ENCODE results near the gene HS6ST2. TPM values are rescaled to one million over a fixed set of nuclear protein-coding genes. Genes with fewer than 3 reads are reported as not detected.
"Not testable (repeated sequence)": the region's sequence is repeated elsewhere in the genome, so short reads cannot be mapped to it uniquely, and the experiment has no call there.

HS6ST2 gene
- total and polyA plus RNA-seq, 5 donors from 2014 or later = not detected

GRCh38 chrX:132883358-132883915, 75.0 kb downstream of the HS6ST2 start:
- Histone ChIP-seq H3K36me3 (ENCODE audit: control insufficient read depth, insufficient read depth, low read length) (no peaks in the 10 kb centered on the region), H3K27me3 (ENCODE audit: control insufficient read depth, insufficient read depth, low read length) (no peaks in the 10 kb centered on the region), H3K9me3 (ENCODE audit: control insufficient read depth in 2 of 2, low read length in 2 of 2) (no peaks in the 10 kb centered on the region), H3K4me3 (ENCODE audit: low read depth, low read length) (no peak overlapping the region), H3K27ac (ENCODE audit: insufficient read depth, low read length, poor library complexity, severe bottlenecking) (no peak overlapping the region), H3K4me1 (ENCODE audit: control insufficient read depth, insufficient read depth, low read length, poor library complexity, severe bottlenecking) (no peaks in the 10 kb centered on the region)
- ATAC-seq (ENCODE audit: low read depth in 2 of 2) (no peak), DNase-seq (no peak)
- H3K36me3 Mint-ChIP-seq = no peaks in the 10 kb centered on the region
- no peaks in the 10 kb centered on the region for H3K27me3 Mint-ChIP-seq
- H3K4me3 Mint-ChIP-seq = no peak overlapping the region
- H3K4me1 Mint-ChIP-seq = no peaks in the 10 kb centered on the region
- no peak overlapping the region for H3K27ac Mint-ChIP-seq
- H3K9me3 Mint-ChIP-seq = peaks cover 0 to 5% (median 0%) of the 10 kb centered on the region in 7 donors

- not testable (repeated sequence) for ATAC-seq (ENCODE audit: low read depth in 2 of 2); H3K4me3 ChIP-seq (ENCODE audit: low read depth, low read length); H3K27ac ChIP-seq (ENCODE audit: insufficient read depth, low read length, poor library complexity, severe bottlenecking); H3K27me3 ChIP-seq (ENCODE audit: control insufficient read depth, insufficient read depth, low read length); H3K9me3 ChIP-seq (ENCODE audit: control insufficient read depth in 2 of 2, low read length in 2 of 2); H3K27me3 Mint-ChIP-seq; H3K4me3 Mint-ChIP-seq; H3K4me1 ChIP-seq (ENCODE audit: control insufficient read depth, insufficient read depth, low read length, poor library complexity, severe bottlenecking); H3K36me3 Mint-ChIP-seq; DNase-seq; H3K36me3 ChIP-seq (ENCODE audit: control insufficient read depth, insufficient read depth, low read length); H3K4me1 Mint-ChIP-seq; H3K9me3 Mint-ChIP-seq
- H3K27ac Mint-ChIP-seq = peak overlapping the region in 1 of 3 donors; percentile 20
Observed at GRCh38 chrX:132880753-132881152, 77.7 kb downstream of the HS6ST2 start.

- H3K4me3 Mint-ChIP-seq = no peak overlapping the region
- ATAC-seq (ENCODE audit: low read depth in 2 of 2) (no peak), DNase-seq (no peak)
- no peaks in the 10 kb centered on the region for H3K27me3 ChIP-seq (ENCODE audit: control insufficient read depth, insufficient read depth, low read length)
- H3K27ac ChIP-seq (ENCODE audit: insufficient read depth, low read length, poor library complexity, severe bottlenecking) = no peak overlapping the region
- peaks cover 0 to 1% (median 0%) of the 10 kb centered on the region in 7 donors for H3K9me3 Mint-ChIP-seq
- no peaks in the 10 kb centered on the region for H3K4me1 Mint-ChIP-seq
- no peak overlapping the region for H3K4me3 ChIP-seq (ENCODE audit: low read depth, low read length)
- H3K36me3 ChIP-seq (ENCODE audit: control insufficient read depth, insufficient read depth, low read length) = no peaks in the 10 kb centered on the region
- H3K36me3 Mint-ChIP-seq = no peaks in the 10 kb centered on the region
- H3K27me3 Mint-ChIP-seq = no peaks in the 10 kb centered on the region
- H3K9me3 ChIP-seq (ENCODE audit: control insufficient read depth in 2 of 2, low read length in 2 of 2) = no peaks in the 10 kb centered on the region
- H3K4me1 ChIP-seq (ENCODE audit: control insufficient read depth, insufficient read depth, low read length, poor library complexity, severe bottlenecking) = no peaks in the 10 kb centered on the region
- no peak overlapping the region for H3K27ac Mint-ChIP-seq
Observed at GRCh38 chrX:132877954-132878536, 80.4 kb downstream of the HS6ST2 start.

GRCh38 chrX:132876523-132877338, 81.7 kb downstream of the HS6ST2 start:
- Histone ChIP-seq H3K4me1 (ENCODE audit: control insufficient read depth, insufficient read depth, low read length, poor library complexity, severe bottlenecking) (no peaks in the 10 kb centered on the region), H3K27me3 (ENCODE audit: control insufficient read depth, insufficient read depth, low read length) (no peaks in the 10 kb centered on the region), H3K36me3 (ENCODE audit: control insufficient read depth, insufficient read depth, low read length) (no peaks in the 10 kb centered on the region), H3K9me3 (ENCODE audit: control insufficient read depth in 2 of 2, low read length in 2 of 2) (no peaks in the 10 kb centered on the region), H3K4me3 (ENCODE audit: low read depth, low read length) (no peak overlapping the region), H3K27ac (ENCODE audit: insufficient read depth, low read length, poor library complexity, severe bottlenecking) (no peak overlapping the region)
- DNase-seq (no peak), ATAC-seq (ENCODE audit: low read depth in 2 of 2) (no peak)
- H3K27me3 Mint-ChIP-seq = no peaks in the 10 kb centered on the region
- H3K36me3 Mint-ChIP-seq = no peaks in the 10 kb centered on the region
- H3K4me3 Mint-ChIP-seq = no peak overlapping the region
- no peaks in the 10 kb centered on the region for H3K4me1 Mint-ChIP-seq
- H3K9me3 Mint-ChIP-seq = peaks cover 0 to 1% (median 0%) of the 10 kb centered on the region in 7 donors
- H3K27ac Mint-ChIP-seq = no peak overlapping the region

DNA sequence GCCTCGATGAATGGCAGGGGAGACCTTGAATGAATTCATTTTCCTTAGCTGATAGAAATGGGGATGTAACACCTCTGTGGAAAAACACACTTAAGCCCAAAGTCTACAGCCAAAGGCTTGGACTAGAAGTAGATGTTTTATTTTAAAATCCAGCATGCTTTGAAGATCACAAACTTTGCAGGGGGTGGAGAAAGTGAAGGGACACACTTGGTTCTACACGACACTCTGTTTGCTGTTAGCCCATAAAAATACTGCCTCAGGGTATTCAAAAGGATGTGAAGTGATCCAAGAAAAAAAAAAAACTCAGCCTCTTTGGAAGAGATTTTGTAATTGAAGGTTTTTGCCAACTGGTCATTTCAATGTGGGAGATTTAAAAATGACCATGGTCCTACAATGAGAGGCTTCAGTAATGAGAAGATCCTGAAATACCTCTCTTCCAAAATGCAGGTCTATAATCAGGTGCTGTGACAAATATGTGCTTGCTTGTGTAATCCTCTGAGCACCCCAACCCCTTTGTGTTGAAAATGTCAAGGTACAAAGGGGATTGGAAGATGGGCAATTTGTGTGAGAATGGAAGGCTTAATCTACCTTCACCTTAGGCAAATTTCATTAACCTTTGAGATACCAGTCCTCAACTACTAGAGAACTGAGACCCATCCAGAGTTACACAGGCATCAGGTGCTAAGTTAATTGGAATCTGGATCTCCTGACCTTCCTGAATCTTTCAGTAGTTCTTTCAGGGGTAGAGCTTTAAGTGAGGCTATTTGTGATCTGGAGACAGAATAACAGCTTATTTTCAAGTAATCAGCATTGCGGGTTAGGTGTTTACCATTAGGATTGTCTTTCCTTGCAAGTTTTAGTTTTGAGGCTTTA, 82.5 kb downstream of the HS6ST2 start:
- Mint-ChIP-seq H3K4me1 (no peaks in the 10 kb centered on the region), H3K27ac (no peak overlapping the region), H3K27me3 (no peaks in the 10 kb centered on the region), H3K9me3 (peaks cover 0 to 1% (median 0%) of the 10 kb centered on the region in 7 donors), H3K4me3 (no peak overlapping the region), H3K36me3 (no peaks in the 10 kb centered on the region)
- Histone ChIP-seq H3K27ac (ENCODE audit: insufficient read depth, low read length, poor library complexity, severe bottlenecking) (no peak overlapping the region), H3K27me3 (ENCODE audit: control insufficient read depth, insufficient read depth, low read length) (no peaks in the 10 kb centered on the region), H3K4me3 (ENCODE audit: low read depth, low read length) (no peak overlapping the region), H3K4me1 (ENCODE audit: control insufficient read depth, insufficient read depth, low read length, poor library complexity, severe bottlenecking) (no peaks in the 10 kb centered on the region), H3K36me3 (ENCODE audit: control insufficient read depth, insufficient read depth, low read length) (no peaks in the 10 kb centered on the region), H3K9me3 (ENCODE audit: control insufficient read depth in 2 of 2, low read length in 2 of 2) (no peaks in the 10 kb centered on the region)
- no peak for ATAC-seq (ENCODE audit: low read depth in 2 of 2)
- DNase-seq = no peak

GRCh38 chrX:132862562-132862961, 95.9 kb downstream of the HS6ST2 start:
- Mint-ChIP-seq H3K4me1 (peaks cover 0 to 5% (median under 1%) of the 10 kb centered on the region in 4 donors), H3K27ac (no peak overlapping the region), H3K4me3 (no peak overlapping the region), H3K36me3 (no peaks in the 10 kb centered on the region), H3K27me3 (no peaks in the 10 kb centered on the region), H3K9me3 (peaks cover 0 to 10% (median 0%) of the 10 kb centered on the region in 7 donors)
- no peaks in the 10 kb centered on the region for H3K4me1 ChIP-seq (ENCODE audit: control insufficient read depth, insufficient read depth, low read length, poor library complexity, severe bottlenecking)
- H3K4me3 ChIP-seq (ENCODE audit: low read depth, low read length) = no peak overlapping the region
- DNase-seq = no peak
- no peaks in the 10 kb centered on the region for H3K9me3 ChIP-seq (ENCODE audit: control insufficient read depth in 2 of 2, low read length in 2 of 2)
- ATAC-seq (ENCODE audit: low read depth in 2 of 2) = no peak
- H3K27ac ChIP-seq (ENCODE audit: insufficient read depth, low read length, poor library complexity, severe bottlenecking) = no peak overlapping the region
- H3K36me3 ChIP-seq (ENCODE audit: control insufficient read depth, insufficient read depth, low read length) = no peaks in the 10 kb centered on the region
- no peaks in the 10 kb centered on the region for H3K27me3 ChIP-seq (ENCODE audit: control insufficient read depth, insufficient read depth, low read length)

- no peak overlapping the region for H3K4me3 Mint-ChIP-seq
- H3K27me3 Mint-ChIP-seq = no peaks in the 10 kb centered on the region
- H3K9me3 Mint-ChIP-seq = peaks cover 0 to 10% (median 0%) of the 10 kb centered on the region in 7 donors
Observed at GRCh38 chrX:132861076-132861475, 97.4 kb downstream of the HS6ST2 start.

More at GRCh38 chrX:132861076-132861475, 97.4 kb downstream of the HS6ST2 start:
- Mint-ChIP-seq H3K27ac (no peak overlapping the region), H3K36me3 (no peaks in the 10 kb centered on the region), H3K4me1 (peaks cover 0 to 5% (median 2%) of the 10 kb centered on the region in 4 donors)
- H3K4me1 ChIP-seq (ENCODE audit: control insufficient read depth, insufficient read depth, low read length, poor library complexity, severe bottlenecking) = no peaks in the 10 kb centered on the region
- H3K4me3 ChIP-seq (ENCODE audit: low read depth, low read length) = no peak overlapping the region
- H3K9me3 ChIP-seq (ENCODE audit: control insufficient read depth in 2 of 2, low read length in 2 of 2) = no peaks in the 10 kb centered on the region
- H3K36me3 ChIP-seq (ENCODE audit: control insufficient read depth, insufficient read depth, low read length) = no peaks in the 10 kb centered on the region
- no peak for ATAC-seq (ENCODE audit: low read depth in 2 of 2)
- no peaks in the 10 kb centered on the region for H3K27me3 ChIP-seq (ENCODE audit: control insufficient read depth, insufficient read depth, low read length)
- no peak for DNase-seq
- no peak overlapping the region for H3K27ac ChIP-seq (ENCODE audit: insufficient read depth, low read length, poor library complexity, severe bottlenecking)

All from CD4-positive, CD25-positive, alpha-beta regulatory T cell (primary cell).